ENCODE data around the gene BHLHE23.
"Not testable (repeated sequence)": the region's sequence is repeated elsewhere in the genome, so short reads cannot be mapped to it uniquely, and the experiment has no call there.

Gene BHLHE23

DNA sequence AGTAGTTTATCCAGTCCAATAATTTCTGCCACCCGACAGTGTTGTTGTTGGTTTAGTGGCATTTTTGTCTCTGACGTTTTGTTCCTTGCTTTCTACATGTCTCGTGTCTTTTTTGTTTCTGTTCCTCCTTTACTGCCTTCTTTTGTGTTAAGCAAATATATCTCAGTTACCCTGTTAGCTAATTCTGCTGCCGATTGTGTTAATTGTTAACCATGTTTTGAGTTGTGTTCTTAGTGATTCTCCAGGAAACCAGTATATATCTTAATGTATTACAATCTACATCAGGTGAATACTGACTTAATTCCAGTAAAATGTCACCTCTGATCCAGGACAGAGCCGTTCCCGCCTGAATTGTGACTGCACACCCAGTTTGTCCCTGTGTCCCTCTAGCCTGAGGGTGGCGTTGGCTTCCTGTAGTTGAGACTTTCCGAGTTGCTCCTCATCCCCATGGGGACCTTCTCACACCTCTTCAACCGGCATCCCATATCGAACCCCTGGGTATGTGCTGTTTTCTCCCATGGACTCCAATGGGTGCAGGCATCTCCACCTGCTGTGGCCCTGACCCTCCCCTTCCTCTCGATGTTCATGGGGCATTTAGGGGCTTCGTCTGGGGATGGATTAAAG lies 35.8 kb upstream of the BHLHE23 start:
- DNase-seq = no peak

GRCh38 chr20:63041776-63042175 lies 35.0 kb upstream of the BHLHE23 start:
- no peak for DNase-seq

- DNase-seq = no peak
These were observed 31.0 kb upstream of the BHLHE23 start for GRCh38 chr20:63037669-63038268.

- DNase-seq = no peak
These were observed 29.5 kb upstream of the BHLHE23 start for GRCh38 chr20:63036291-63036690.

DNA sequence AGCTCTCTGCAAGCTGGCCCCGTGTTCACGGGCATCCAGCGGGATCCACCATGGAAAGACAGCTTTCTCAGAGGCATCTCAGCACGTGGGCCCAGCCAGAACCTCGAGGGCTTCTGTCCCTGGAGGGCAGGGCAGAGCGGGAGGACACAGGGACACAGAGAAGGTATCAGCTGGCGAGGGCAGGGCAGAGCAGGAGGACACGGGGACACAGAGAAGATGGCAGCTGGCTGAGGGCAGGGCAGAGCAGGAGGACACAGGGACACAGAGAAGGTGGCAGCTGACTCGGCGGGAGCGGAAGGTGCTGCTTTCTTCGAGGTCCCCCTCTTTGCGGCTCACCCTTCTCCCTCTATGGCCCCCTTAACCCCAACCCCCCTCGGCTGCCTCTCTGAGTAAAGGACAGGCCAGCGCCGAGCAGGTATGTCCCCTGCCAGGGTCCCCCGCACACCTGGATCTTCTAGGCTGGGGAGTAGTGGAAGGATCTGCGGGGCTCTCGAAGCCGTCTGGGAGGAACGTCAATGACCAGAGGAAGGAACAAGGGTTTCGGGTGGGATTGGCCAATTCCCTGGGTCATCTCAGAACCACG lies 28.9 kb upstream of the BHLHE23 start:
- DNase-seq = no peak

GRCh38 chr20:63034710-63035602 lies 28.2 kb upstream of the BHLHE23 start:
- not testable (repeated sequence) for DNase-seq

GRCh38 chr20:63033794-63034709 lies 27.3 kb upstream of the BHLHE23 start:
- DNase-seq = no peak

- DNase-seq = no peak
These were observed 26.4 kb upstream of the BHLHE23 start for GRCh38 chr20:63032861-63033793.

DNA sequence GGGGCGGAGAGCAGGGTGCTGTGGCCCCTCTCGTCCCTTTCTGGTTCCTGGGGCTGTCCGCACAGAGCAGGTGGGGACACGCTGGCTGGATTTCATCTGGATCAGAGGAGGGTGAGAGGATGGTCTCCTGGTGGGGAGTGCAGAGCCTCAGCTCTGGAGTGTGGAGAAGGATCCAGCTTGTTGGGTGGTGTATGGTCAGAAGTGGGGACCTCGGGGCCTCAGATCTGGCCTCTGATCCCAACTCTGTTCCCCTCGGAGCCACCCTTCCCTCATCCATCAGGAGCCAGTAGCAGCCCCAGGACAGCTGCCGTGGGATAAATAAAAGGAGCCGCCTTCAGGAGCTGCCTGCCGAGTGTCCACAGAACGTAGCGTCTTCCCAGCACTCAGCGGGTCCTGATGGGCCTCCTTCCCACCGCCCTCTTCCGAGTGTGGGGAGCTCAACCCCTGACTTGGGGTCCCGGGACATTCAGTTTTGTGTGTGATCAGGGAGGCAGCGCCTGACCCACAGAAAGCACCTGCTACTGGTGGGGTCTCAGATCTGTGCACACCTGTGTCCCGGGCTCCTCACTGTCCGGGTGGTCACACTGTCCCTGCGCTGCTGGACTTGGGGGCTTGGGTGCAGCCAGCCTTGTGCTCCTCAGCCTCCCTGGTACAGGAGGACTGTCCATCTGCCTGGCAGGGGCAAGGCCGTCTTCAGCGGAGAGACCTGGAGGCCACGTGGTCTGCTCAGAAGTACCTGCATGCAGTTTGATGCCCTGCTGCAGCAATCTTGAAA lies 25.4 kb upstream of the BHLHE23 start:
- no peak for DNase-seq

DNA sequence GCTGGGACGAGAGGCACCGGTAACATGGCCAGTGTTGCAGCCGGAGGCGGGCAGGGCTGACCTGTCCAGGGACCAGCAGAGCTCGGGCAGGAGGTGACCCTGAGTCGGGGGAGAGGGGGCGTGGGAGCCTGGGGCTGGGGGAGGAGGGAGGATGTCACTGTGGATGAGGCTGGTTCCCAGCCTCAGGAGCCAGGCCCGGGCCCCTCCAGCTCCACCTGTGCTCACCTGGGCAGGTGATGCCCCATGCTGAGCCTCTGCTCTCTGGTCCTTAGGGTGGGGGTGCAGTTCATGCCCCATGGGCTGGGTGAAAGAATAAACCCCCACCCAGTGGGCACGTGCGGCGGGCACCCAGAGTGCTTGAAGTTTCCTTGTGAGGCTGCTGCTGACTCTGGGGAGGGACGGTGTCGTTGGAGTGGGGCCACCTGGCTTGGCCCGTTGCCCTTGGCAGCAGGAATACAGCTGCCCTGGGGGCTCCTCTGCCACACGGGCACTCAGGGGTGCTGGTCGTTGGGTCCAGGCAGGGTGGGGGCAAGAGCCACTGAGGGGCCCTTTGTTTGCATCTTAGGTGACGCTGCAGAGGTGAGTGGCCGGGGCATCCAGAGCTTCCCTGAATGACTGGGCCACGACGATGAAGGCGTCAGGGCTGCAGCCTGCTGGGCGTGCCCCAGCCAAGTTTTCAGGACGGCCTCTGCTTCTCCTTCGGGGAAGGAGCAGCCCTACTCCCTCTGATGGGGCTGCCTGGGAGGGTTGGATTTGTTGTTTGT lies 24.7 kb upstream of the BHLHE23 start:
- DNase-seq = no peak

DNA sequence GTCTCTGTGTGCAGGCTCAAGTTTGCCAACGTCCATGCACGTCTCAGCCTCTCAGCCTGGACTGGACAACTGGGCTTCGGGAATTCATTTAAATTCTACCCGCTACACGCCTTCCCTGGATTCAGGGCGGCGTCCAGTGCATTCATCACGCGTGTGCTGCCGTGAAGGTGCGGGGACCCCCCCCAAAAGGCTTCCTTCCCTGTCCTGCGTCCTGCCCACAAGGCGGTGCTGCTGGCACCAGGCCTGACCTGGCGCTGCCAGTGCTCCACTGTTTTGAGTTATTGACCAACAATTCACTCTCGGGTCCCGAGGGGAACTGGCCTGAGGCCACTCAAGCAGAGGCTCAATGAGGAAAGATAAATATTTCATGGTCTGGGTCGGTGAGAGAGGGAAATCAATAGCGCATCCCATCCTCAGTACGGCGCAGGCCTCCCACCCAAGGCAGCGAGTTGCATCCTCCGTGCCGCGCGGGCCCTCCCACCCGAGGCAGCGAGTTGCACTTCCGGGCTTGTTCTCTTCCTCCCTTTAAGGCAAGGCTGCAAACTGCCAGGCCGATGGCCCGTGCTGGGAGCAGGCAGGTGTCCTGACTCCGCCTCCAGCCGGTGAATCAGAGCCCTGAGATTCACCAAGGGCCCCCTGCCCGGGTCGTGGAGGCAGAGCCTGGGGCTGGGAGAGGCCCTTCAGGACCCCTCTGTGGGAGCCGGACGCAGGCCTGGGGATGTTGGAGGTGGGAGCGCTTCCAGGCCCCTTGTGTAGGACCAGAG lies 22.8 kb upstream of the BHLHE23 start:
- DNase-seq = no peak

DNA sequence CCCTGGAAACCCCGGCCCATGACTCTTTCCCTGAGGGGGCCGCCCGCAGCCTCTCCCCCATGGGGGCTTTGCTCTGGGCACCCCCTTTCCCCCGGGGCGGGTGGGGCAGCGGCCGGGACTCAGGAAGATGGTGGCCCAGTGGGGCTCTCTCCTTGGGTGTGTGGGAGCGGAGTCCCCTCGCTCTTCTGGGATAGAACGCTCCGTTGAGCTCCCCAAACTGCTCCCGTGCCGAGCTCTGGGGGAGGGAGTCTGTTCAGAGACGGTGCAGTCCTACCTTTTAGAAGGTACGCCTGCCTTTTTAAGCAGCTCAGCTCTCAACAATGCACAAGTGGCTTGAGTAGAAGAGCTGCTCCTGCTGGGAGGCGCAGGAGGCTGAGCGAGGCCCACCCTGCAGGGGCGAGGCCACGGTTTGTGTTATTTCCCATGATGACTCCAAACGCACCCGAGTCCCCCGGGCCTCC lies 21.7 kb upstream of the BHLHE23 start:
- DNase-seq = no peak

GRCh38 chr20:63027922-63028389 lies 21.2 kb upstream of the BHLHE23 start:
- DNase-seq = no peak

DNA sequence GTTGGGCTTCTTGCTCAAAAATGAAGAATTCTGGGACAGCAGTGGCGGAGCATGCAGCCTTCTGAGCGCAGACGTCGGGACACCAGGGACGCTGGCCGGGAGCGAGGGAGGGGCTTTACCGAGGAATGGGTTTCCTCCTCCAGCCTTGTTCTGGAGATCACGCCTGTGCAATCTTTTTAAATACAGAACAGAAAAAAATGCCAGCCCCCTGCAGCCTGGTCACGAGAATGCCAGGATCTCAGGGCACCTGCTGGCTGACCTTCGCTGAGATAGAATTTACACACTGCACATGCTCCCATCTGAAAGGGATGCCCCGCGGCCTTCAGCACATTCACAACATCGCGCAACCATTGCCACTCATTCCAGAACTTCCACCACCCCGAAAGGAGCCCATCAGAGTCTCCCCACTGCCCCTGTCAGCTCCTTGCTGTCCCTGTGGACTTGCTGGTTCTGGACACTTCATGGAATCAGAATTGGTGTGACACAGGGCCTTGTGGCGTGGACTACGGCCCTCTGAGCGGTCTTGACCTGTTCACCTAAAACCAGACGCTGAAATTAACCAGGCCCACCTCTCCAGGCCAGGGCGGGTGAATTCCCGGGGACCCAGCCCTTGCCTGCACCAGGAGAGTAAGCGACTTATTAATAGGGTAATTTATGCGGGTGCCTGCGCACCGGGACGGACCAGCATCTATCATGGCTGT lies 20.6 kb upstream of the BHLHE23 start:
- no peak for DNase-seq

GRCh38 chr20:63026582-63027165 lies 19.9 kb upstream of the BHLHE23 start:
- no peak for DNase-seq

- no peak for DNase-seq
These were observed 19.0 kb upstream of the BHLHE23 start for GRCh38 chr20:63025534-63026331.
